ENCODE measurements around the gene ESAM.
A peak's percentile ranks its signal among the peaks of the same experiment; 100 is the strongest.

DNA sequence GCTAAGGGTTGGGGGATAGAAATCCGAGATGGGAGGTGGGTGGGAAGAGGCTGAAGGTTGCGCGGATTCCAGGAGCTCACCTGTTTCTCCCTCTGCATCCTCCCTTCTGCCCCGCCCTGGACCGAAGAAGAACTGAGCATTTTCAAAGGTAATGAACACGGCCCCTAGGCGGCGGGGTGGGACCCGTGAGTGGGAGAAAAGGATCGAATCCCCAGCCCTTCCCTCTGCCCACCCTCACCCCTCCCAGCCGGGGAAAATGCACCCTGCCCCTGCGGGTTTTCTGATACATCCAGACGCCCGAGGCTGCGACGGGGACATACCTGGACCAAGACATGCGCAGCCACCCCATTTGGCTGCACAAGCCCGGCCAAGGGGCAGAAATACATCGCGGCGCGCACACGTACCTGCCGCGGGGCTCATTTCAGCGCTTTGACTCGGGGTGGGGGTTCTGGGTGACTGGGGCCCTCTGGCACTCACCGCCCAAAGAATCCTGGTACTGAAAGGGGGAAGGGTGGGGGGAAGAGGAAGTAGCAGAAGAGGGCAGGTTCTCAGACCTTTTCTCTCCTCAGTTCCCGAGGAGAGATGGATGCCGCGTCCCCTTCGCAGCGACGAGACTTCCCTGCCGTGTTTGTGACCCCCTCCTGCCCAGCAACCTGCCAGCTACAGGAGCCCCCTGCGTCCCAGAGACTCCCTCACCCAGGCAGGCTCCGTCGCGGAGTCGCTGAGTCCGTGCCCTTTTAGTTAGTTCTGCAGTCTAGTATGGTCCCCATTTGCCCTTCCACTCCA lies 16.1 kb downstream of the ESAM start:
- no peak for TF ChIP-seq SP1 (IDR thresholded peaks at IDR 0.05; ENCODE audit: low read depth, low read length)
- no peak for TF ChIP-seq EGR1 (IDR thresholded peaks at IDR 0.05; ENCODE audit: borderline replicate concordance, low read depth, low read length)
- TF ChIP-seq, protein P1, sequence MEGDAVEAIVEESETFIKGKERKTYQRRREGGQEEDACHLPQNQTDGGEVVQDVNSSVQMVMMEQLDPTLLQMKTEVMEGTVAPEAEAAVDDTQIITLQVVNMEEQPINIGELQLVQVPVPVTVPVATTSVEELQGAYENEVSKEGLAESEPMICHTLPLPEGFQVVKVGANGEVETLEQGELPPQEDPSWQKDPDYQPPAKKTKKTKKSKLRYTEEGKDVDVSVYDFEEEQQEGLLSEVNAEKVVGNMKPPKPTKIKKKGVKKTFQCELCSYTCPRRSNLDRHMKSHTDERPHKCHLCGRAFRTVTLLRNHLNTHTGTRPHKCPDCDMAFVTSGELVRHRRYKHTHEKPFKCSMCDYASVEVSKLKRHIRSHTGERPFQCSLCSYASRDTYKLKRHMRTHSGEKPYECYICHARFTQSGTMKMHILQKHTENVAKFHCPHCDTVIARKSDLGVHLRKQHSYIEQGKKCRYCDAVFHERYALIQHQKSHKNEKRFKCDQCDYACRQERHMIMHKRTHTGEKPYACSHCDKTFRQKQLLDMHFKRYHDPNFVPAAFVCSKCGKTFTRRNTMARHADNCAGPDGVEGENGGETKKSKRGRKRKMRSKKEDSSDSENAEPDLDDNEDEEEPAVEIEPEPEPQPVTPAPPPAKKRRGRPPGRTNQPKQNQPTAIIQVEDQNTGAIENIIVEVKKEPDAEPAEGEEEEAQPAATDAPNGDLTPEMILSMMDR (IDR thresholded peaks at IDR 0.05; ENCODE audit: control extremely low read depth in 1 of 3, insufficient read depth in 1 of 3, low read depth in 1 of 3, low read length in 3 of 3): peak; percentile 25 to 33 (median 31); a peak in 3 of 4 replicates
- TF ChIP-seq NRF1 (IDR thresholded peaks at IDR 0.05; ENCODE audit: low read depth, low read length): no peak
- no peak for TF ChIP-seq CREB1 (IDR thresholded peaks at IDR 0.05)
- TF ChIP-seq TEAD4 (IDR thresholded peaks at IDR 0.05; ENCODE audit: low read depth, low read length): no peak
- no peak for TF ChIP-seq POLR2A (IDR thresholded peaks at IDR 0.05; ENCODE audit: control extremely low read depth in 1 of 2, low read depth in 2 of 2, low read length in 2 of 2)
